GM21717 (cell line): ENCODE data around the gene CLEC4M.

Experiments used
- ATAC-seq: cut with Tn5 transposase; IDR thresholded peaks from one replicate; pipeline ENCODE4 v1.9.1; 2021; ENCODE audit warnings: mild to moderate bottlenecking, moderate library complexity; ENCODE audit not compliant: unreplicated experiment

CLEC4M gene

GRCh38 chr19:7762719-7763293 is at the start of gene CLEC4M:
Gene CLEC4M, plus strand, starts transcription at chr19:7763243. Its CDS starts 24 bp downstream, at chr19:7763267.
- ATAC-seq: no peak

- ATAC-seq: no peak
Observed at GRCh38 chr19:7715671-7716070, 47.4 kb upstream of the CLEC4M start.

- ATAC-seq: no peak
Observed at GRCh38 chr19:7716762-7717161, 46.3 kb upstream of the CLEC4M start.

GRCh38 chr19:7718668-7719067 is 44.4 kb upstream of the CLEC4M start:
- no peak for ATAC-seq

- ATAC-seq: no peak
Observed at GRCh38 chr19:7720351-7720750, 42.7 kb upstream of the CLEC4M start.

- ATAC-seq: no peak
Observed at GRCh38 chr19:7722231-7722651, 40.8 kb upstream of the CLEC4M start.

- ATAC-seq: no peak
Observed at GRCh38 chr19:7725791-7726190, 37.3 kb upstream of the CLEC4M start.

- no peak for ATAC-seq
Observed at GRCh38 chr19:7729211-7729610, 33.8 kb upstream of the CLEC4M start.

GRCh38 chr19:7729831-7730285 is 33.2 kb upstream of the CLEC4M start:
- ATAC-seq: no peak

GRCh38 chr19:7730286-7731217 is 32.5 kb upstream of the CLEC4M start:
- no peak for ATAC-seq

GRCh38 chr19:7731218-7731595 is 31.8 kb upstream of the CLEC4M start:
- no peak for ATAC-seq

GRCh38 chr19:7731615-7732014 is 31.4 kb upstream of the CLEC4M start:
- no peak for ATAC-seq

GRCh38 chr19:7732045-7732444 is 31.0 kb upstream of the CLEC4M start, which contains the start of gene CLEC4G:
Gene CLEC4G, minus strand, starts transcription at chr19:7732110. Its CDS starts 8 bp downstream, at chr19:7732102.
- ATAC-seq: no peak

GRCh38 chr19:7733376-7733775 is 29.7 kb upstream of the CLEC4M start:
- ATAC-seq: no peak

GRCh38 chr19:7734220-7735203 is 28.5 kb upstream of the CLEC4M start:
- ATAC-seq: no peak

GRCh38 chr19:7736148-7736547 is 26.9 kb upstream of the CLEC4M start:
- ATAC-seq: no peak

- ATAC-seq: no peak
Observed at GRCh38 chr19:7737215-7737614, 25.8 kb upstream of the CLEC4M start.

- no peak for ATAC-seq
Observed at GRCh38 chr19:7738023-7738422, 25.0 kb upstream of the CLEC4M start.

- no peak for ATAC-seq
Observed at GRCh38 chr19:7739211-7739755, 23.8 kb upstream of the CLEC4M start.

- no peak for ATAC-seq
Observed at GRCh38 chr19:7739801-7740681, 23.0 kb upstream of the CLEC4M start.
